ENCODE measurements around the gene DCP2.
"Not testable (repeated sequence)": the region's sequence is repeated elsewhere in the genome, so short reads cannot be mapped to it uniquely, and the experiment has no call there.

DCP2 gene

DNA sequence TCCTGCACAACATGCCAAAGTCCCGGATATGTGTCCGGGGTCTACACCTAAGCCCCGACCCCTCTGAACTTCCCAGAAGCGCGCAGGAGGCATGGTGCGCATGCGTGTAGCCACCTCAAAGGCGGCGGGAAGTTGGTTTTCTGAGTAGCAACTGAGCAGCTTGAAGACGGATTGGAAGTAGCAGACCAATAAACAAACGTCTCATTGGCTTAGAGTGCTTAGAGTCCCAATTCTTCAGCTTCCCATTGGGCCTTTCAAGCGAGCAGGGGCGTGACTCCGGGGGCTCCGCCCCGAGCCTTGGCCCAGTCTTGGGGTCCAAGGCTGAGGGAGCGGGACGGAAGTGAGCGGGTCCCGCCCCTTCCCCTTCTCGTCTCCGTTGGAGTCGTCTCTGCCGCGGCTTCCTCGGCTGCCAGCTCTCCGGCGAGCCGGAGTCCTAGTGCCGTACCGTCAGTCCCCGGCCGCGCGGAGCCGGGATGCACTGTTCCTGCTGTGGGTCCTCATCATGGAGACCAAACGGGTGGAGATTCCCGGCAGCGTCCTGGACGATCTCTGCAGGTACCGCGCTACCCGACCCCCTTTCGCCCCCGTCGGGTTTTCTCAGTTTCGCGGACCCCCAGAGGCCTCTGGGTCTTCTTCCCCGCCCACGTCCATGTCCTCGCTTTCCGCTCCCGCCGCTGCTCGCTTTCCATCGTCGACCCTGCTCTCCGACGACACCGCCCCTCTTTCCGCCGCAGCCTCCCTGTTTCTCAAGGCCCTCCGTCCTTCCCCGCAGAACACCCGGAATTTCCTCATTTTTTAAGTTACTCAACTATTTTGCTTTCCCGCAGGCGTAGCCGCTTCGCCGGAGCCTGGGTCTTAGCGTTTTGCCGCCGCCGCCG lies at the start of gene DCP2:
Gene DCP2 (plus strand): TSS at position 367 of the 878 bp plus-strand sequence. CDS start 136 bp downstream, at position 503.
- peak; percentile 99 for DNase-seq

DNA sequence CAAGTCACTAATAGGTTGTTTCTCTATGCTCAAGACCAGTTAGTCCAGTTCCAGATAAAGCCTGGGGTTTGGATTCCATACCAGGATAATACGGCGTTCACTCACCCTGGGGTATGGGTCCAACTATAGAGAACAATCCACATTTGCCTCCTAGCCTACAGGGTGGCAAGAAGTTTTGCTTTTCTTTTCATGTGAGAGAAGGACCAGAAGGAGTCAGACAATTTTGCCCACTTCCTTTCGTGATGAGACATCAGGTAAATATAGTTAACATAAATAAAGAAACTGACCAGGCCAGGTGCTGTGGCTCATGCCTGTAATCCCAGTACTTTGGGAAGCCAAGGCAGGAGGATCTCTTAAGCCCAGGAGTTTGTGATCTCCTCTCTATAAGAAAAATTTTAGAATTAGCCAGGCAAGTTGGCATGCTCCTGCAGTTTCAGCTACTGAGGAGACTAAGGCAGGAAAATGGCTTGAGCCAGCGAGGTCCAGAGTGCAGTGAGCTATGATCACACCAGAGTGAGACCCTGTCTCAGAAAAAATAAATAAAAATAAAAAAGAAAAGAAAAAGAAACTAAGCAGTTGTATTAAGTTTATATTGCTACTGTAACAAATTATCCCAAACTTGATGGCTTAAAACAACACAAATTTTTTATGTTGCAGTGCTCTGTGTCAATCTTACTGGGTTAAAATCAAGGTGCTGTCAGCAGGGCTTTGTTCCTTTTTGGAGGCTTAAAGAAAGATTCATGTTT lies 47.1 kb upstream of the DCP2 start:
- no peak for DNase-seq

DNA sequence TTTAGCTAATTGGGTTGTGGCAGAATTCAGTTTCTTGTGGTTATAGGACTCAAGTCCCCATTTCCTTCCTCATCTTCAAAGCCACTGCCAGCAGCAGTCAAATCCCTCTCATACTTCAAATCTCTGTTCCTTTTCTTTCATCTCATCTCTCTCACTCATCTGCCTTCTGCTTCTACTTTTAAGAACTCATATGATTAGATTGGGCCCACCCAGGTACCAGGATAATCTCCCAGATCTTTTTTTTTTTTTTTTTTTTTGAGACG lies 46.6 kb upstream of the DCP2 start:
- DNase-seq: peak; percentile 94 to 97

DNA sequence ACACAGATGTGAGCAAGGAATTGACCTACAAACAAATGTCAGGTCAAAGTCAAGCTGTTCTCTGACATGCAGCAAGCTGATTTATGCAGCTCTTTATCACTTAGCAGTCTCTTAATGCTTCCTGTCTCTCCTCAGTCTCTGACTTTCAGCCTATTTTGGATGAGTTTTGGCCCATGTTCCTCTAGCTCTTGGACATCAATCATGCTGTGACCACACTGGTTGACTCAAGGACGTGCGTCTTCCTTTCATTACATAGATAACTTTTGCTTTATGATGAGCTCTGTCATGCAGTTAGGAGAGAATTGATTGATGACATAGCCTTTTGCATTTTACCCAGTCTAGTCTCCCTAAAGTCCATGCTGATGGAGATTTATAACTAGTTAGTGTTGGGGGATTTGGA lies 45.1 kb upstream of the DCP2 start:
- DNase-seq: no peak

DNA sequence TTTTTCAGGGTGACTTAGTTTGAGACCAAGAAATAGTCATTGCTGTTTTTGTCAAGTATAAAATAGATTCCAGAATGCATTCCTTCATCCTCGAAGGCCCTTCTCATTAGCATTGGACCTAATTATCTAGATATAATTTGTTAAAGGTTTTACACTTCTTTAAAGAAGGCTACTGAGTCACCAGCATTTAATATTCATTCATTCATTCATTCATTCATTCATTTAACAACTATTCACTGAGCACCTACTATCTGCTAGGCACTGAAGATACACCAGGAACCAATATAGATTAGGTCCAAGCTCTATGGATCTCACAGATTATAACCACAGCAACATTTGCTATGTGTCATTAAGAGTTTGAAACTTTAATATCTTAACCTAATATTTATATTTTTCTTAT lies 43.5 kb upstream of the DCP2 start:
- no peak for DNase-seq

DNA sequence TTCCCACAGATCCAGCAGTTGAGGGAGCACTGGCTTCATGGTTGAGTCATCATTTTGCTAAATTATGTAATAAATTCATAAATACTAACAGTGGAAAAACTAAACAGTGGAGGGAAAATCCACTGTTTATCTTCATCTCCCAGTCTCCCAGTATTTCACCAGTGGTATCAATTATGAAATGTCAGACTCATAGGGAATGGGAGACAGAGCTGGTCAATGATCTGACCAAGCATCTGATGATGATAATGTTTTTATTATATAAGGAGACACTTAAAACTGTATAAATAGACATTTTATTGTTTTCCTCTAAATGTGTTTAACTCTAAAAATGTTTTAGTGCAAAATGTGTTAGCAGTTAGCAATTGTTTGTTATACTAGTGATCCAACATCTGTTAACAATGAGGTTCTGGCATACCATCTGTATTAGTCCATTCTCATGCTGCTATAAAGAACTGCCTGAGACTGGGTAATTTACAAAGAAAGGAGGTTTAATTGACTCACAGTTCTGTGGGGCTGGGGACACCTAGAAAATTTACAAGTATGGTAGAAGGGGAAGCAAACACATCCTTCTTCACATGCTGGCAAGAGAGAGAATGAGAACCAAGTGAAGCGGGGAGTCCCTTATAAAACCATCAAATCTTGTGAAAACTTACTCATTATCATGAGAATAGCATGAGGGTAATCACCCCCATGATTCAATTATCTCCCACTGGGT lies 42.8 kb upstream of the DCP2 start:
- no peak for DNase-seq

DNA sequence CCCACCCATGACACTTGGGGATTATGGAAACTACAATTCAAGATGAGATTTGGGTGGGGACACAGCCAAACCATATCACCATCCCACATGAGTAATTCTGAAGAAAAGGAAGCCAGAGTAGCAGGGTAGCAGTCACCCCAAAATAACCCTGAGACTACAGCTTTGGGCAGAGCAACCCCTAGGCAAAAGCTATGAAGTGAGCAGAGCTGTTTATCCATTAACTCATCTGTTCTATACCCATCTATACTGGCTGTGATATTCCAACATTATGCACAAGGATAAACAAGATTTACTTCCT lies 42.3 kb upstream of the DCP2 start:
- no peak for DNase-seq

DNA sequence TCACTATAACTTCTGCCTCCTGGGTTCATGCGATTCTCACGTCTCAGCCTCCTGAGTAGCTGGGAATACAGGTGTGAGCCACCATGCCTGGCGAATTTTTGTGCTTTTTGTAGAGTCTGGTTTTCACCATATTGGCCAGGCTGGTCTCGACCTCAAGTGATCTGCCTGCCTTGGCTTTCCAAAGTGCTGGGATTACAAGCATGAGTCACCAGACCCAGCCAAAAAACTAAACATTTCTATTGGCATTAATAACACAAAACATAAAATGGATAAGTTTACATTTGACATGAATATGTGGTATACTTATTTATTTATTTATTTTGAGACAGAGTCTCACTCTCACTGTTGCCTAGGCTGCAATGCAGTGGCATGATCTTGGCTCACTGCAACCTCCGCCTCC lies 40.9 kb upstream of the DCP2 start:
- DNase-seq: no peak

DNA sequence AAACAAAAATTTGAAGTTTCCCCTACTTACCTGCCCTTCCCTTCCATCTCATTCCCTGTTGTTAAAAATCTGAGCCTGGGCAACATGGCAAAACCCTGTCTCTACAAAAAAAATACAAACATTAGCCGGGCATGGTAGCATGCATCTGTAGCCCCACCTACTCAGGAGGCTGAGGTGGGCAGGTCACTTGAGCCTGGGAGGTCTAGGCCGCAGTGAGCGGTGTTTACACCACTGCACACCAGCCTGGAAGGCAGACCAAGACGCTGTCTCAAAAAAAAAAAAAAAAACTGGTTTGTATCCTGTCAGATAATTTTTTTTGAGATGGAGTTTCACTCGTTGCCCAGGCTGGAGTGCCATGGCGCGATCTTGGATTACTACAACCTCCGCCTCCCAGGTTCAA lies 38.3 kb upstream of the DCP2 start:
- DNase-seq: no peak

DNA sequence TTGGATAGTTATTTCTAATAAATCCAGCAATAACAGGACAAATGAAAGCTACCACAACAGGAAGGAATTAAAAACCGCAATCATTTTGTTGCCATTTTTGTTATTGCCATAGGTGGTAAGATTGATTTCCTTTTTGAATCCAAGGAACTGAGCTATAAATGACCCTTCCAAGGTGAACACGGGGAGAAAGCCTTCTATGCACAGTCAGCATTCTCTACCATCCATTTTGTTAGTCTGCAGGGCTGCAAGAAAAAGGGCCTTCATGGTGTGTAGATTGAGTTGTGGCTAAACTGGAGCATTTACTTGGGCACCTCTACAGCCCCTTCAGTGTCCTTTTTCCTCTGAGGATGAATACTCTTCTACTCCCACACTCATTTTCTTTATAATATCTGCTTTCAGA lies 35.9 kb upstream of the DCP2 start:
- no peak for DNase-seq

DNA sequence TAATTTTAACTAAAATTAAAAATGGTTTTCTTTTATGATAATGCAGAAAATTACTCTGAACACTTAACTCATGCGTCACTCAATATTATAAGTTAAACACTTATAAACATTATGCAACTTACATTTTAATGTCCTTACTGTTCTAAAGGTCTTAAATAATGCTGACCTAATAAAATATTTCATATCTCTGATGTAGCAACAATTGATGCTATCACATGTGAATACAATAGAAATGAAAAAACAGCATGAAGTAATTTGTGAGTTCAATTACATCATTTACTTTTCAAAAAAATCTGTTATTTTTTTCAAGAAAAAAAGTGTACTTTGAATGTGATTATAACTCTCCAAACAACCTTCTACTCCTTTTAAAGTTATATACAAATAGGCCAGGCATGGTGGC lies 28.1 kb upstream of the DCP2 start:
- DNase-seq: no peak

DNA sequence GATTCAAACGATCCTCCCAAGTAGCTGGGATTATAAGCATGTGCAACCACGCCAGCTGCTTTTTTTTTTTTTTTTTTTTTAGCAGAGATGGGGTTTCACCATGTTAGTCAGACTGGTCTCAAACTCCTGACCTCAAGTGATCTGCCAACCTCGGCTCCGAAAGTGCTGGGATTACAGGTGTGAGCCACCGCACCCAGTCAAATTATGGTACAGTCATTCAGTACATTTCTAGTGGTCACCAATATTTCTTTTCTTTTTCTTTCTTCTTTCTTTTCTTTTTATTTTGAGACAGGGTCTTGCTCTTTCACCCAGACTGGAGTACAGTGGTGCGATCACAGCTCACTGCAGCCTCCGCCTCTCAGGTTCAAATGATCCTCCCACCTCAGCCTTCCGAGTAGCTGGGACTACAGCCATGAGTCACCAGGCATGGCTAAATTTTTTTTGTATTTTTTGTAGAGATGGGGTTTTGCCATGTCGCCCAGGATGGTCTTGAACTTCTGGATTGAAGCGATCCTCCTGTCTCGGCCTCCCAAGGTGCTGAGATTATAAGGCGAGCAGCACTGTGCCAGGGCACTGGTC lies 25.4 kb upstream of the DCP2 start:
- no peak for DNase-seq

DNA sequence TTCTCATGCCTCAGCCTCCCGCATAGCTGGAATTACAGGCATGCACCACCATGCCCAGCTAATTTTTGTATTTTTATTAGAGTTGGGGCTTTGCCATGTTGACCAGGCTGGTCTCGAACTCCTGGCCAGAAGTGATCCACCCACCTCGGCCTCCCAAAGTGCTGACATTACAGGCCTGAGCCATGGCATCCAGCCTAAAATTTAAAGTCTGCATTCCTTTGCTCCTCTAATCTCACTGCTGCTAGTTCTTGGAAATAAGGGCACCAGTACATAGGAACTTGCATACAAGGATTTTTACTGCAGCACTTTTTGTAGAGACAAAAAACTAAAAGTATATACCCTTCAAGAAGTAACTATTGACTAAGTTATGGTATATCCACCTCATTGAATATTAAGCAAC lies 20.0 kb upstream of the DCP2 start:
- no peak for DNase-seq

DNA sequence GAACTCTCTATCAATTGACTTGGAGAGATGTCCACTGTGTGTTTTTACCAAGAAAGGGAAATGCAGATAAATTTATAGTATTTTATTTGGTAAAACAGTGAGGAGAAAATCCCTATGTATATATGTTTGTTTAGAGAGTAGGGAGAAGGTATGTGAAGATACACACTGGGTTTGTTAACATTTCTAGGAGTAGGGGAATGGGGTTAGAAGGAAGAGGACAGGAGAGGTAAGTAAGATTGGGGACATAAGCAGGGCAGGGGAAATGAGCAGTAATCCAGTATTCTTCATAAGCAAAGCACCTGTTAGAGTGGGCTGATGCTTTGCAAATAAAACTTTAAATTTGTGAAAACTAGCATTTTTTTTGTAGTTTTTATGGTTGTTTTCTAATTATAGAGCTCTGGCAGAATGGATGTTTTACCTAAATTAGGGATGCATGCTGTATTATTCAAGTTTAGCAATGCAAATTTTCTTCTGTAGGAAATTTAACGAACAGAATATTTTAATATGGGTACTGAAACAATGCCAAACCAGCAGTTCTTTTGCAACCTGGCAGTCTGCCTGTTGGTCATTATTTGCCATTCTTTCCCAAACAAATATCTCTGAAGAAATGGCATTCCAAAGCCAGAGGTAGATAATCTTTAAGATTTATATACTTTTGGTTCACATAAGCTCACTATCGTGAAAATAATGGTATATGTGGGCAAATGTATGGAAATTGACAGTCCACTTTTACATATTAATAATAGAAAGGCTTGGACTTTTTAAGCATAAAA lies 19.4 kb upstream of the DCP2 start:
- DNase-seq: no peak

DNA sequence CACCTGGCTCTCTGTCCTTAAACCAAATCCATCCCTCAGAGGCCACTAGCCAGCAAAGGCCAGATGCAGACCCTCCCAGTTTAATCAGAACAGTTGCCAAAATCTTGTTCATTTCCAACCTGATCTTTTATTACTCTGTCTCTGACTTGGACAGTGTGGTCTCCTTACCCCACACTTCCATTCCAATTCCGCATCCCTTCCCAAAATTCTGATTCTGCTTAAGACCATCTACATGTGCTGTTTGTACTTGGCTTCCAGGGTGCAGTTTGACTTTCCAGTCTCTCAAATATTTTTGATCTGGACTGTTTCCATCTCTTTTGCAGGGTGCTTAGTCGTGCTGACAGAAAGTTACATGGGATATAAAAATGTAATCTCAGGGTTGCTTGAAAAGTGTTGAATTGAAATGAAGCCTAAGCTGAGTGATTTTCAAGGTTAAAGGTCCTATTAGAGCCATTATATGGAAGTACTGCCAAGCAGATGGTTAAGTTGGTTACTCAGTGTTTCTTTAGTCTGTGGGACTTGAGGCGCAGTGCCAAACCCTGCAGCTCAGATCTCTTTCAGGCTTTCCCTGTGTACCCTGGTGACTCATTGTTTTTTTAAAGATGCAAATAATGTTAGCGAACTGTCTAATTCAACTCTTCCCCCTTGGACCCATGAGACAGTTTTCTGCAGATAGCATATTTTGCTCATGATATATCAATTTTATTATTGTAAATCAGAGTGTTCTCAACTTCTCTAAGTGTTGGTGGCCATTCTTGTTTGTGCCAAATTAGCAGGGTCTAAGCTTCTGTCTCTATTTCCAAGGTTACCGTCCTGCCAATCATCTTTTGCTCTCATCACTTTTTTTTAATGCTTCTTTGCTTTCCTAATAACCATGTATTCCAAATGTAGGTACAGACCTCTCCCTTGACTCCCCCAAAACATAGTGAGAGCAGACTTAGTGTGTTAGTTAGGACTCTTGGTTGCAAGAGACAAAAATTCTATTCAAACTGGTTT lies 18.2 kb upstream of the DCP2 start:
- peak; percentile 35 to 40 for DNase-seq

DNA sequence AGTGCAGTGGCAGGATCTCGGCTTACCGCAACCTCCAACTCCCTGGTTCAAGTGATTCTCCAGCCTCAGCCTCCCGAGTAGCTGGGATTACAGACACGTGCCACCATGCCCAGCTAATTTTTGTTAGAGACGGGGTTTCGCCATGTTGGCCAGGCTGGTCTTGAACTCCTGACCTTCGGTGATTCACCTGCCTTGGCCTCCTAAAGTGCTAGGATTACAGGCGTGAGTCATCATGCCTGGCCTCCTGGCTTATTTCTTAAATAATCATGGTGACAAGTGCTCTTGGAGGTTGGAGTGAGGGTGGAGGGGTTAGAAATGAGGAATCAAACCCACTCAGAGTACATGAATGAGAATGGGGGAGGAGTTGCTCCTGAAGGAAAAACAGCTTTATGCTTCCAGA lies 16.7 kb upstream of the DCP2 start:
- not testable (repeated sequence) for DNase-seq

DNA sequence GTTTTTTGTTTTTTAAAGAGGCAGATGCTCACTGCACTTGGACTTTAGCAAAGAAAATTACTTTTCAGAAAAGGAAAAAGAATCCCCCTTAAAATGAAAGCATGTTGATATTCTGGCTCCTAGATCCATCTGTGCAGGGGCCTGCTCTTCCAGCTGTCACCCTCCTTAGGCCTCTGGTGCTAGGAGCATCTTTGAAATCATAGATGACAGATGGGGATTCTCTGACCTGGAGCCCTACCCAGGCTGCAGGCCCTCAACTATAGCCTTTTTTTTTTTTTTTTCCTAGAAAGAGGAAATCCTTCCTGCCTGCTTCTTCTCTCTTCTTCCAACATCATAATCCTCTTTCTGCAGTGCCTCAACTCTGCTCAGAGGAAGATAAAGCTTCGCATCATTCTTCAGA lies 16.3 kb upstream of the DCP2 start:
- DNase-seq: no peak

DNA sequence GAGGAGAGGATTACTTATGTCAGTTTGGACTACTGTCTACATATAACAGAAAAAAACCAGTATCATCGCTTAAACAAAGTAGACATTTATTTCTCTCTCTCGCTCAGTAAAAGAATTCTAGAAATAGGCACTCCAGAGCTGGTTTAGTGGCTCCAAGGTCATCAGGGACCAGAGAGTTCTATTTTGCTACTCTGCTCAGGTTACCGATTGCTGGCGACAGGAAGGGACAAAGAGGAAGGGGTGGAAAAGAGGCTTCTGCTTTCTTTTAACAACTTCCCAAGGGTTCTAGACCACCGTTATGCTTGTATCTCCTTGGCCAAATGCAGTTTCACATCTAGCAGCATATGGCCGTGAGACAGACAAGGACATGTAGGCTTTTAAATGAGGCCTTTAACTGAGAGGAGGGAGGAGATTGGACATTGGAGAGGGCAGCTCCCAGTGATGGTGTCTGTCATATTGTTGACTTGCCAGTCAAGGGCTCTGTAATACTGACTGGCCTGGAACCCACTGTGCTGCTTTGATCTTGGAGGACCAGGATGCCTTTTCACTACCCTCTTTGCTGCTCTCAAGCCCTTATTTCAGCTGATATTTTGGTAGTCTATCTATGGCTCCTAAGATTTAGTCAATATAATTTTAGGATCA lies 15.6 kb upstream of the DCP2 start:
- DNase-seq: peak; percentile 6 to 38

DNA sequence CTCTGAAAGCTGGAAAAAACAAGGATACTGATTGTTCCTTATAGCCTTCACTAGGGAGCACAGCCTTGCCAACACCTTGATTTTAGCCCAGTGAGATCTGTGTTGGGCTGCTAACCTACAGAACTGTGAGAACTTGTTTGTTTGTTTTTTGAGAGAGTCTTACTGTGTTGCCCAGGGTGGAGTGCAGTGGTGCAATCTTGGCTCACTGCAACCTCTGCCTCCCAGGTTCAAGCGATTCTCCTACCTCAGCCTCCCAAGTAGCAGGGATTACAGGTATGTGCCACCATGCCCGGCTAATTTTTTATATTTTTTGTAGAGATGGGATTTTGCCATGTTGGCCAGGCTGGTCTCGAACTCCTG lies 13.2 kb upstream of the DCP2 start:
- not testable (repeated sequence) for DNase-seq

DNA sequence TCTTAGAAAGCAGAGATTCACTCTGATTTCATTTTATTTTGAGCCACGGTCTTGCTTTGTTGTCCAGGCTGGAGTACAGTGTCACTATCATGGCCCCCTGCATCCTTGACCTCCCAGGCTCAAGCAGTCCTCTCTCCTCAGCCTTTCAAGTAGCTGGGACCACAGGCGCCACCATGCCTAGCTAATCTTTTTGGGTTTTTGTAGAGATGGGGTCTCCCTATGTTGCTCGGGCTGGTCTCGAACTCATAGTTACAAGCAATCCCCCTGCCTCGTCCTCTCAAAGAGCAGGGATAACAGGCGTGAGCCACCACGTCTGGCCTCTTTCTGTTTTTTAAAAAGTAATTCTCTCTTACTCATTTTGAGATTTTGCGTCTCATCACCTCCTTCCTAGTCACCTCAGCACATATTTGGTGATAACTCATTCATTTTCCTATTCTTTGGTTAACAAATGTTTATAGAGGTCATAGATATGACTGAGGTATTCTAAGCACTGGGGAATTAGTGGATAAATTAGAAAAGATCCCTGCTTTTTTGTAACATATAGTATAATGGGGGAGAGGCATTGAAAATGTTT lies 10.8 kb upstream of the DCP2 start:
- no peak for DNase-seq

DNA sequence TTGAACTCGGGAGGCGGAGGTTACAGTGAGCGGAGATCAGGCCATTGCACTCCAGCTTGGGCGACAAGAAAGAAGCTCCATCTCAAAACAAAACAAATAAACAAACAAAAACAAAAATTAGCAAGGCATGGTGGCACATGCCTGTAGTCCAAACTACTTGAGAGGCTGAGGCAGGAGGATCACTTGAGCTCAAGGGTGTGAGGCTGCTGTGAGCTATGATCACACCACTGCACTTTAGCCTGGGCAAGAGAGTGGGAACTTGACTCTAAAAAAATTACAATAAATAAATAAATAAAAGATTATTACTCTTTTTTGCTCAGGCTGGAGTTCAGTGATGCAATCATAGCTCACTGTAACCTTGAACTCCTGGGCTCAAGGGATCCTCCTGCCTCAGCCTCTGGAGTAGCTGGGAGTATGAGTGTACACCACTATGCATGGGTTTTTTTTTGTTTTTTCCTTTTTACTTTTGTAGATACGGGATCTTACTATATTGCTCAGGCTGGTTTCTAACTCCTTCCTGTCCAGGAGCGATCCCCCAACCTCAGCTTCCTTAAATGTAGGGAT lies 9.0 kb upstream of the DCP2 start:
- no peak for DNase-seq
